Endothelial cell of umbilical vein (primary cell): ENCODE data around the gene UNKL. TPM values are rescaled to one million over a fixed set of nuclear protein-coding genes. Genes with fewer than 3 reads are reported as not detected.

Experiments
- BruUV-seq: library from RNA; stranded (reverse); fragments of 400-500 nt; replicated peaks from 2 replicates; lab custom pipeline; 2021; lab: Mats Ljungman, UMichigan
- CTCF ChIA-PET: fragments of 300-600, 350-600 bp; sonication (Branson Sonifier 250); formaldehyde crosslinking; loops from one replicate; lab custom pipeline; 2021; ENCODE audit warnings: antibody characterized with exemption, inconsistent platforms; lab: Charles Lee
- POLR2A ChIA-PET: fragments of 300-600, 350-600 bp; sonication (Branson Sonifier 250); formaldehyde crosslinking; loops from one replicate; lab custom pipeline; 2021; ENCODE audit warnings: antibody characterized with exemption, inconsistent platforms; lab: Charles Lee
- DNase-seq: peaks from one replicate; pipeline ENCODE4 v3.0.0-alpha.2; 2011; ENCODE audit warnings: low read depth, low spot score
- FAIRE-seq: peaks from 2 replicates; lab custom pipeline; 2011; peaks lifted over from hg19 to GRCh38; lab: Jason Lieb, UNC
- H2AFZ ChIP-seq: 2 replicates; pipeline ENCODE4 v1.6.0; 2012; ENCODE audit warnings: low read depth, low read length, control low read depth, inconsistent platforms
- H3K27ac ChIP-seq: 2 replicates; pipeline ENCODE4 v1.5.1; 2011; ENCODE audit warnings: low read depth, mild to moderate bottlenecking, control low read depth, low read length, moderate library complexity; ENCODE audit not compliant: insufficient read depth
- H3K27me3 ChIP-seq, 2 experiments: 2 replicates each; pipeline versions ENCODE4 v1.6.0 to v1.6.1; 2011; ENCODE audit warnings: low read length in 2 of 2, mixed read lengths in 1 of 2; ENCODE audit not compliant: control insufficient read depth in 2 of 2, insufficient read depth in 2 of 2
- H3K36me3 ChIP-seq, 2 experiments: 2 replicates in 1 of 2; 3 replicates in 1 of 2; pipeline ENCODE4 v1.5.1; 2011; ENCODE audit warnings: low read length in 2 of 2, mild to moderate bottlenecking in 1 of 2, moderate library complexity in 1 of 2; ENCODE audit not compliant: control insufficient read depth in 2 of 2, insufficient read depth in 2 of 2; ENCODE audit errors: extremely low read depth in 1 of 2
- H3K4me1 ChIP-seq: 3 replicates; pipeline ENCODE4 v1.5.1; 2011; ENCODE audit warnings: mild to moderate bottlenecking, low read length; ENCODE audit not compliant: control insufficient read depth, insufficient read depth; ENCODE audit errors: extremely low read depth
- H3K4me2 ChIP-seq: 2 replicates; pipeline ENCODE4 v1.6.1; 2011; ENCODE audit warnings: low read length, control low read depth, mixed read lengths; ENCODE audit not compliant: insufficient read depth
- H3K4me3 ChIP-seq, 3 experiments: fragments of 200-600 bp in 1 of 3; sonication (generic), shearing (Covaris generic) in 1 of 3; replicated peaks in 1 of 3; 2 replicates each; pipeline ENCODE4 v1.5.1; 2011 to 2016; ENCODE audit warnings: control low read depth in 3 of 3, low read length in 3 of 3, mild to moderate bottlenecking in 2 of 3, inconsistent platforms in 1 of 3, low read depth in 1 of 3, moderate library complexity in 1 of 3; ENCODE audit not compliant: insufficient read depth in 1 of 3
- H3K79me2 ChIP-seq: 2 replicates; pipeline ENCODE4 v1.6.0; 2012; ENCODE audit warnings: low read length, inconsistent platforms; ENCODE audit not compliant: control insufficient read depth, insufficient read depth
- H3K9ac ChIP-seq: replicated peaks from 2 replicates; pipeline ENCODE3; 2011; ENCODE audit warnings: low read length, control low read depth; ENCODE audit not compliant: insufficient read depth; ENCODE audit errors: extremely low read depth
- H3K9me1 ChIP-seq: replicated peaks from 3 replicates; pipeline ENCODE4 v1.6.0; 2011; ENCODE audit warnings: mild to moderate bottlenecking, low read length; ENCODE audit not compliant: control insufficient read depth, insufficient read depth; ENCODE audit errors: extremely low read depth
- H3K9me3 ChIP-seq: replicated peaks from 2 replicates; pipeline ENCODE4 v1.5.1; 2012; ENCODE audit warnings: low read length, inconsistent platforms; ENCODE audit not compliant: control insufficient read depth, insufficient read depth
- H4K20me1 ChIP-seq: replicated peaks from 2 replicates; pipeline ENCODE3; 2011; ENCODE audit warnings: mild to moderate bottlenecking, low read length; ENCODE audit not compliant: control insufficient read depth, insufficient read depth; ENCODE audit errors: extremely low read depth
- CTCF ChIP-seq, 2 donors: IDR thresholded peaks; 1 replicate in 1 of 2; 2 replicates in 1 of 2; pipeline ENCODE4 v1.5.1; 2011; ENCODE audit warnings: low read length in 2 of 2, mild to moderate bottlenecking in 2 of 2, moderate library complexity in 2 of 2, control low read depth in 1 of 2, inconsistent platforms in 1 of 2, low read depth in 1 of 2; ENCODE audit not compliant: insufficient read depth in 1 of 2; ENCODE audit errors: extremely low read depth in 1 of 2
- EZH2 ChIP-seq: IDR thresholded peaks from 2 replicates; pipeline ENCODE4 v1.6.1; 2012; ENCODE audit warnings: borderline replicate concordance, low read depth, mild to moderate bottlenecking, moderate library complexity, low read length, inconsistent platforms; ENCODE audit not compliant: severe bottlenecking
- FOS ChIP-seq: IDR thresholded peaks from 2 replicates; pipeline ENCODE4 v1.6.1; 2011; ENCODE audit warnings: mild to moderate bottlenecking, low read length, moderate library complexity, borderline replicate concordance; ENCODE audit not compliant: insufficient read depth
- GATA2 ChIP-seq: IDR thresholded peaks from 2 replicates; pipeline ENCODE4 v1.7.0; 2011; ENCODE audit warnings: low read depth, mild to moderate bottlenecking, moderate library complexity, mixed read lengths, low read length; ENCODE audit not compliant: insufficient read length, insufficient read depth
- JUN ChIP-seq: IDR thresholded peaks from 2 replicates; pipeline ENCODE4 v1.6.1; 2011; ENCODE audit warnings: borderline replicate concordance, low read depth; ENCODE audit not compliant: insufficient read length, insufficient read depth
- MAX ChIP-seq: IDR thresholded peaks from 2 replicates; pipeline ENCODE4 v1.6.1; 2011; ENCODE audit not compliant: insufficient read depth, insufficient read length
- MYC ChIP-seq: IDR thresholded peaks from one replicate; pipeline ENCODE4 v1.6.1; 2011; ENCODE audit warnings: mild to moderate bottlenecking, low read depth, low read length
- POLR2A ChIP-seq: IDR thresholded peaks from 2 replicates; pipeline ENCODE4 v1.6.1; 2012; ENCODE audit warnings: low read depth, mild to moderate bottlenecking, control low read depth, low read length
- POLR2AphosphoS5 ChIP-seq: IDR thresholded peaks from 2 replicates; pipeline ENCODE4 v1.6.1; 2012; ENCODE audit warnings: low read depth, mild to moderate bottlenecking, control low read depth, low read length, moderate library complexity; ENCODE audit not compliant: insufficient read depth
- dilution Hi-C: fragments of 300-500 bp; cut with MboI; formaldehyde crosslinking; loops from one replicate; pipeline ENCODE4 v1.15.0; 2019; ENCODE audit warnings: low sequenced_read_pairs; ENCODE audit not compliant: extremely low pct_ligation_motif_present
- intact Hi-C: fragments of 100-400 bp; cut with micrococcal nuclease; formaldehyde crosslinking; loops from one replicate; pipeline ENCODE4 v1.10.0; 2022
- polyA plus RNA-seq, 4 experiments: library from polyadenylated mRNA; depleted of rRNA in 3 of 4; stranded (reverse) in 3 of 4; unstranded in 1 of 4; fragments of >200 nt; gene quantifications; 2 replicates each; pipeline versions ENCODE4 v1.2.1 to v1.2.3, GENCODE V29; 2011 to 2012; ENCODE audit warnings: missing spikeins in 1 of 4
- total RNA-seq: library from RNA; stranded (reverse); gene quantifications from 2 replicates; pipeline ENCODE4 v1.2.3, GENCODE V29; 2021

UNKL gene
- total and polyA plus RNA-seq, 2 donors (not counting 3 experiments of a cell fraction or from before 2014, with no cell fraction given), result 17.1 to 32.8 TPM

- no peak for FAIRE-seq
- Histone ChIP-seq H3K9me1 (no peaks in the 10 kb centered on the region), H2AFZ (no peak overlapping the region), H4K20me1 (no peaks in the 10 kb centered on the region), H3K27me3 (no peaks in the 10 kb centered on the region), H3K9ac (no peak overlapping the region), H3K27ac (no peak overlapping the region), H3K36me3 (peaks cover 0 to 57% of the 10 kb centered on the region in 2 experiments), H3K79me2 (no peaks in the 10 kb centered on the region), H3K4me1 (no peaks in the 10 kb centered on the region), H3K9me3 (no peaks in the 10 kb centered on the region), H3K4me3 (no peak overlapping the region), H3K4me2 (no peak overlapping the region)
- CTCF ChIA-PET, result no interaction called here
- dilution Hi-C loops (no loop called here), intact Hi-C loops (no loop called here)
- DNase-seq, result no peak
- no peak for TF ChIP-seq JUN
- no peak for TF ChIP-seq FOS
- TF ChIP-seq POLR2AphosphoS5, result no peak
- no peak for TF ChIP-seq POLR2A
- TF ChIP-seq CTCF (IDR thresholded peaks at IDR 0.05; ENCODE audit: extremely low read depth in 1 of 2, insufficient read depth in 1 of 2, low read depth in 1 of 2, low read length in 2 of 2), result no peak
- TF ChIP-seq EZH2, result no peak
- no peak for TF ChIP-seq GATA2
- TF ChIP-seq MYC, result no peak
- no peak for TF ChIP-seq MAX
- BruUV-seq, result no TSS peak
- POLR2A ChIA-PET, result no interaction called here
Measured at GRCh38 chr16:1455190-1456171, 41.0 kb upstream of the UNKL start.
